IMR-90 (cell line): ENCODE measurements around the gene PEX5L. TPM values are rescaled to one million over a fixed set of nuclear protein-coding genes. Genes with fewer than 3 reads are reported as not detected.

ENCODE experiments used
- ATAC-seq: fragments of 200-7000 bp; cut with Tn5 transposase; 2 replicates; pipeline ENCODE4 v1.9.1; 2020; ENCODE audit warnings: low read depth, mild to moderate bottlenecking, moderate library complexity
- BruUV-seq: library from RNA; stranded (reverse); fragments of 400-500 nt; replicated peaks from 2 replicates; lab custom pipeline; 2021; lab: Mats Ljungman, UMichigan
- CTCF ChIA-PET: fragments of 300-600 bp; formaldehyde crosslinking; extraction: SDS; loops from one replicate; lab custom pipeline; 2021; ENCODE audit warnings: antibody characterized with exemption; lab: Yijun Ruan, JAX
- POLR2A ChIA-PET: fragments of 300-600 bp; sonication (Branson Sonifier 250); formaldehyde crosslinking; loops from one replicate; lab custom pipeline; 2022; ENCODE audit warnings: antibody characterized with exemption; ENCODE audit not compliant: unreplicated experiment; lab: Charles Lee
- DNase-seq: peaks from one replicate; pipeline ENCODE4 v3.0.0; 2013
- H2AFZ ChIP-seq: replicated peaks from 2 replicates; pipeline ENCODE3; 2013; ENCODE audit warnings: low read length, mild to moderate bottlenecking; ENCODE audit not compliant: poor library complexity
- H2AK5ac ChIP-seq: 2 replicates; pipeline ENCODE4 v1.6.1; 2013; ENCODE audit warnings: low read depth, low read length, inconsistent platforms
- H2AK9ac ChIP-seq: replicated peaks from 2 replicates; pipeline ENCODE3; 2013; ENCODE audit warnings: mild to moderate bottlenecking, low read depth, low read length, moderate library complexity; ENCODE audit not compliant: poor library complexity
- H2BK120ac ChIP-seq: 2 replicates; pipeline ENCODE4 v1.6.1; 2013; ENCODE audit warnings: low read depth, low read length, inconsistent platforms
- H2BK15ac ChIP-seq: 3 replicates; pipeline ENCODE4 v1.6.1; 2013; ENCODE audit warnings: low read depth, low read length, inconsistent platforms
- H2BK20ac ChIP-seq: 2 replicates; pipeline ENCODE4 v1.6.1; 2013; ENCODE audit warnings: low read depth, mild to moderate bottlenecking, inconsistent platforms, low read length, moderate library complexity
- H2BK5ac ChIP-seq: 2 replicates; pipeline ENCODE4 v1.6.1; 2013; ENCODE audit warnings: mild to moderate bottlenecking, low read depth, low read length, inconsistent platforms; ENCODE audit not compliant: poor library complexity, severe bottlenecking
- H3K14ac ChIP-seq: replicated peaks from 2 replicates; pipeline ENCODE4 v1.6.1; 2013; ENCODE audit warnings: low read depth, low read length, inconsistent platforms
- H3K18ac ChIP-seq: 2 replicates; pipeline ENCODE4 v1.6.1; 2013; ENCODE audit warnings: low read depth, low read length, control low read depth
- H3K23ac ChIP-seq: 2 replicates; pipeline ENCODE4 v1.6.1; 2013; ENCODE audit warnings: low read depth, low read length, inconsistent platforms
- H3K27ac ChIP-seq: 2 replicates; pipeline ENCODE4 v1.5.1; 2013; ENCODE audit warnings: mild to moderate bottlenecking, control low read depth, low read length; ENCODE audit not compliant: insufficient read depth
- H3K27me3 ChIP-seq: 2 replicates; pipeline ENCODE4 v1.6.1; 2013; ENCODE audit warnings: low read length; ENCODE audit not compliant: control insufficient read depth, insufficient read depth
- H3K36me3 ChIP-seq: 2 replicates; pipeline ENCODE4 v1.6.1; 2013; ENCODE audit warnings: low read length, mixed read lengths; ENCODE audit not compliant: control insufficient read depth, insufficient read depth
- H3K4ac ChIP-seq: 2 replicates; pipeline ENCODE4 v1.6.1; 2013; ENCODE audit warnings: low read depth, low read length, inconsistent platforms
- H3K4me1 ChIP-seq: 2 replicates; pipeline ENCODE4 v1.6.1; 2013; ENCODE audit warnings: low read length, mixed read lengths; ENCODE audit not compliant: control insufficient read depth, insufficient read depth
- H3K4me2 ChIP-seq: 2 replicates; pipeline ENCODE4 v1.6.1; 2013; ENCODE audit warnings: low read depth, mild to moderate bottlenecking, control low read depth, low read length, moderate library complexity
- H3K4me3 ChIP-seq: 2 replicates; pipeline ENCODE4 v1.5.1; 2013; ENCODE audit warnings: low read depth, mild to moderate bottlenecking, control low read depth, low read length, moderate library complexity; ENCODE audit not compliant: insufficient read depth
- H3K56ac ChIP-seq: 2 replicates; pipeline ENCODE4 v1.6.1; 2013; ENCODE audit warnings: low read length, inconsistent platforms; ENCODE audit not compliant: insufficient read depth; ENCODE audit errors: extremely low read depth
- H3K79me1 ChIP-seq, 2 experiments: 2 replicates each; pipeline ENCODE4 v1.6.1; 2013; ENCODE audit warnings: low read length in 2 of 2, inconsistent platforms in 1 of 2, low read depth in 1 of 2
- H3K9ac ChIP-seq: 2 replicates; pipeline ENCODE4 v1.6.1; 2013; ENCODE audit warnings: low read depth, low read length, control low read depth
- H3K9me1 ChIP-seq: 2 replicates; pipeline ENCODE4 v1.6.1; 2013; ENCODE audit warnings: low read length, inconsistent platforms; ENCODE audit not compliant: insufficient read depth
- H3K9me3 ChIP-seq: 2 replicates; pipeline ENCODE4 v1.6.1; 2013; ENCODE audit warnings: low read length; ENCODE audit not compliant: control insufficient read depth, insufficient read depth
- H4K20me1 ChIP-seq: 2 replicates; pipeline ENCODE4 v1.6.1; 2013; ENCODE audit warnings: low read length, inconsistent platforms; ENCODE audit not compliant: insufficient read depth
- H4K5ac ChIP-seq: 2 replicates; pipeline ENCODE4 v1.6.1; 2013; ENCODE audit warnings: mild to moderate bottlenecking, low read depth, low read length, control low read depth
- H4K8ac ChIP-seq, 2 experiments: 2 replicates each; pipeline ENCODE4 v1.6.1; 2013; ENCODE audit warnings: low read depth in 2 of 2, low read length in 2 of 2, control low read depth in 1 of 2, inconsistent platforms in 1 of 2
- H4K91ac ChIP-seq: 2 replicates; pipeline ENCODE4 v1.6.1; 2013; ENCODE audit warnings: low read depth, low read length, inconsistent platforms; ENCODE audit not compliant: insufficient read depth
- BHLHE40 ChIP-seq: fragments of 150-350 bp; IDR thresholded peaks from 2 replicates; pipeline ENCODE4 v1.6.1; 2016; ENCODE audit warnings: mild to moderate bottlenecking, low read depth, low read length
- CEBPB ChIP-seq: IDR thresholded peaks from 2 replicates; pipeline ENCODE4 v1.6.1; 2012; ENCODE audit warnings: low read depth, low read length, improper control_type of control experiment
- CHD1 ChIP-seq: IDR thresholded peaks from 2 replicates; pipeline ENCODE4 v1.6.1; 2012; ENCODE audit warnings: low read depth, low read length, improper control_type of control experiment
- FOS ChIP-seq: fragments of 150-350 bp; IDR thresholded peaks from 2 replicates; pipeline ENCODE4 v1.6.1; 2016; ENCODE audit warnings: low read depth, low read length
- MAFK ChIP-seq: IDR thresholded peaks from 2 replicates; pipeline ENCODE4 v1.6.1; 2012; ENCODE audit warnings: low read depth, low read length, improper control_type of control experiment
- MAZ ChIP-seq: IDR thresholded peaks from 2 replicates; pipeline ENCODE4 v1.6.1; 2012; ENCODE audit warnings: low read depth, mild to moderate bottlenecking, low read length, improper control_type of control experiment, moderate library complexity, borderline replicate concordance
- NFE2L2 ChIP-seq: fragments of 150-350 bp; IDR thresholded peaks from 2 replicates; pipeline ENCODE4 v1.6.1; 2016; ENCODE audit warnings: low read depth, mild to moderate bottlenecking, low read length
- POLR2A ChIP-seq: IDR thresholded peaks from 2 replicates; pipeline ENCODE4 v1.6.1; 2012; ENCODE audit warnings: mild to moderate bottlenecking, low read depth, low read length
- RAD21 ChIP-seq: IDR thresholded peaks from 2 replicates; pipeline ENCODE4 v1.6.1; 2012; ENCODE audit warnings: low read length, improper control_type of control experiment
- RCOR1 ChIP-seq: IDR thresholded peaks from 2 replicates; pipeline ENCODE4 v1.6.1; 2012; ENCODE audit warnings: mild to moderate bottlenecking, low read length, improper control_type of control experiment; ENCODE audit not compliant: insufficient replicate concordance
- RFX5 ChIP-seq: IDR thresholded peaks from 2 replicates; pipeline ENCODE4 v1.8.0; 2012; ENCODE audit warnings: low read depth, mild to moderate bottlenecking, low read length, moderate library complexity
- SMC3 ChIP-seq: fragments of 150-350 bp; IDR thresholded peaks from 2 replicates; pipeline ENCODE4 v1.6.1; 2016; ENCODE audit warnings: low read depth, mild to moderate bottlenecking, antibody characterized with exemption, low read length, moderate library complexity
- WGBS, 2 experiments: methylation state at CpG; one replicate each; pipeline versions ENCODE4 v1.1.5 to v1.1.7; 2013; ENCODE audit warnings: missing lambda C conversion rate in 2 of 2; ENCODE audit not compliant: insufficient read length in 1 of 2; ENCODE audit errors: extremely low coverage in 2 of 2; 5-methylcytosine and 5-hydroxymethylcytosine counted together
- dilution Hi-C: fragments of 300-500 bp; cut with HindIII; formaldehyde crosslinking; loops from one replicate; pipeline ENCODE4 v1.14.3; 2018; ENCODE audit warnings: low sequenced_read_pairs; ENCODE audit not compliant: unreplicated experiment
- in situ Hi-C: fragments of 300-500 bp; cut with MboI; formaldehyde crosslinking; loops from 3 replicates; pipeline ENCODE4 v1.14.3; 2019; ENCODE audit warnings: low sequenced_read_pairs, inconsistent platforms, mixed read lengths
- intact Hi-C: fragments of 100-400 bp; cut with micrococcal nuclease; formaldehyde crosslinking; loops from 2 replicates; pipeline ENCODE4 v1.10.0; 2022
- polyA plus RNA-seq, 3 experiments: library from polyadenylated mRNA; depleted of rRNA; stranded (reverse); fragments of >200 nt; gene quantifications; 2 replicates each; pipeline ENCODE4 v1.2.3, GENCODE V29; 2012; ENCODE audit warnings: low replicate concordance in 1 of 3
- total RNA-seq: library from RNA; depleted of rRNA; stranded (reverse); fragments of >200 nt; gene quantifications from 2 replicates; pipeline ENCODE4 v1.2.3, GENCODE V29; 2012
- TF ChIP-seq, protein P1 (sequence below): fragments of 150-350 bp; IDR thresholded peaks from 2 replicates; pipeline ENCODE4 v1.6.1; 2016; ENCODE audit warnings: low read depth, mild to moderate bottlenecking, low read length, moderate library complexity, borderline replicate concordance
- TF ChIP-seq, protein P2 (sequence below): fragments of 150-350 bp; IDR thresholded peaks from 2 replicates; pipeline ENCODE4 v1.6.1; 2017; ENCODE audit warnings: mild to moderate bottlenecking, antibody characterized with exemption, low read length, low read depth
- TF ChIP-seq, protein P3 (sequence below): conservative IDR thresholded peaks from 2 replicates; pipeline ENCODE4 v1.5.1; 2012; ENCODE audit warnings: mild to moderate bottlenecking, low read depth, low read length, improper control_type of control experiment

PEX5L gene
- total and polyA plus RNA-seq, 2 of the 4 experiments (the other 2 are of a cell fraction), result not detected

DNA sequence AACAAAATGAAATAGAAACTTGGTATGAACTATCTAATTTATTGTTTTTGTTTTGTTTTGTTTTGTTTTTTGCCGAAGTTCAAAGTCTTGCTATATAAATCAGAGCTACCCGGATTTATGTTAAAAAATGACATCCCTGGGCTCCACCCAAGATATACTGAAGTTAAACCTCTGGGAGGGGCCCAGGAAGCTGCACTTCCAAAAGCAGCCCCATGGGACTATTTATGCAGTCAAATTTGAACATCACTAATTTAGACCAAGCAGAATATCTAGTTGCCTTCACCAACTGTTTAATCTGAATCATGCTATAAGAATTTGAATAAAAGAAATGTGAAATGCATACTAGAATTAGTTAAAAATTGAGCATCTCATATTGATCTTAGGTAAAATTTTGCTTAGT, 32.2 kb downstream of the PEX5L start:
- no peak overlapping the region for H4K8ac ChIP-seq
- H3K79me1 ChIP-seq, result no peaks in the 10 kb centered on the region
- dilution Hi-C loops (no loop called here), in situ Hi-C loops (no loop called here), intact Hi-C loops (no loop called here)
- no peak for ATAC-seq
- no peak overlapping the region for H2BK15ac ChIP-seq
- H3K27ac ChIP-seq, result no peak overlapping the region
- no CpG with 5 or more reads among the region's 2 CpGs for WGBS, 2 experiments
- H3K56ac ChIP-seq, result no peak overlapping the region; the same call in 1 of the 2 replicates
- H3K4ac ChIP-seq, result no peak overlapping the region
- no peak overlapping the region for H2BK5ac ChIP-seq
- ChIA-PET CTCF (no interaction called here), POLR2A (no interaction called here)
- no peak overlapping the region for H2BK120ac ChIP-seq
- DNase-seq, result no peak
- no peak overlapping the region for H2AK5ac ChIP-seq
- H3K23ac ChIP-seq, result no peak overlapping the region
- no peaks in the 10 kb centered on the region for H3K4me1 ChIP-seq
- no peak overlapping the region for H3K18ac ChIP-seq
- no peaks in the 10 kb centered on the region for H3K36me3 ChIP-seq
- no peak overlapping the region for H4K5ac ChIP-seq
- no peaks in the 10 kb centered on the region for H3K9me1 ChIP-seq
- H3K4me2 ChIP-seq, result no peak overlapping the region
- BruUV-seq, result no TSS peak
- no peak overlapping the region for H3K14ac ChIP-seq
- H3K9me3 ChIP-seq, result 0 out of 2 replicates have a peak, but pooled peaks cover 4% of the 10 kb centered on the region
- H2AK9ac ChIP-seq, result no peak overlapping the region
- no peak overlapping the region for H2AFZ ChIP-seq
- no peak overlapping the region for H3K9ac ChIP-seq
- H2BK20ac ChIP-seq, result no peak overlapping the region
- H3K27me3 ChIP-seq, result no peaks in the 10 kb centered on the region
- H4K91ac ChIP-seq, result no peak overlapping the region
- H4K20me1 ChIP-seq, result no peaks in the 10 kb centered on the region
- TF ChIP-seq, protein P1, sequence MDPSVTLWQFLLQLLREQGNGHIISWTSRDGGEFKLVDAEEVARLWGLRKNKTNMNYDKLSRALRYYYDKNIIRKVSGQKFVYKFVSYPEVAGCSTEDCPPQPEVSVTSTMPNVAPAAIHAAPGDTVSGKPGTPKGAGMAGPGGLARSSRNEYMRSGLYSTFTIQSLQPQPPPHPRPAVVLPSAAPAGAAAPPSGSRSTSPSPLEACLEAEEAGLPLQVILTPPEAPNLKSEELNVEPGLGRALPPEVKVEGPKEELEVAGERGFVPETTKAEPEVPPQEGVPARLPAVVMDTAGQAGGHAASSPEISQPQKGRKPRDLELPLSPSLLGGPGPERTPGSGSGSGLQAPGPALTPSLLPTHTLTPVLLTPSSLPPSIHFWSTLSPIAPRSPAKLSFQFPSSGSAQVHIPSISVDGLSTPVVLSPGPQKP, result no peak
- no peak for TF ChIP-seq RFX5
- TF ChIP-seq, protein P2, sequence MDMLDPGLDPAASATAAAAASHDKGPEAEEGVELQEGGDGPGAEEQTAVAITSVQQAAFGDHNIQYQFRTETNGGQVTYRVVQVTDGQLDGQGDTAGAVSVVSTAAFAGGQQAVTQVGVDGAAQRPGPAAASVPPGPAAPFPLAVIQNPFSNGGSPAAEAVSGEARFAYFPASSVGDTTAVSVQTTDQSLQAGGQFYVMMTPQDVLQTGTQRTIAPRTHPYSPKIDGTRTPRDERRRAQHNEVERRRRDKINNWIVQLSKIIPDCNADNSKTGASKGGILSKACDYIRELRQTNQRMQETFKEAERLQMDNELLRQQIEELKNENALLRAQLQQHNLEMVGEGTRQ, result no peak
- TF ChIP-seq POLR2A, result no peak
- no peak for TF ChIP-seq CHD1
- TF ChIP-seq, protein P3, sequence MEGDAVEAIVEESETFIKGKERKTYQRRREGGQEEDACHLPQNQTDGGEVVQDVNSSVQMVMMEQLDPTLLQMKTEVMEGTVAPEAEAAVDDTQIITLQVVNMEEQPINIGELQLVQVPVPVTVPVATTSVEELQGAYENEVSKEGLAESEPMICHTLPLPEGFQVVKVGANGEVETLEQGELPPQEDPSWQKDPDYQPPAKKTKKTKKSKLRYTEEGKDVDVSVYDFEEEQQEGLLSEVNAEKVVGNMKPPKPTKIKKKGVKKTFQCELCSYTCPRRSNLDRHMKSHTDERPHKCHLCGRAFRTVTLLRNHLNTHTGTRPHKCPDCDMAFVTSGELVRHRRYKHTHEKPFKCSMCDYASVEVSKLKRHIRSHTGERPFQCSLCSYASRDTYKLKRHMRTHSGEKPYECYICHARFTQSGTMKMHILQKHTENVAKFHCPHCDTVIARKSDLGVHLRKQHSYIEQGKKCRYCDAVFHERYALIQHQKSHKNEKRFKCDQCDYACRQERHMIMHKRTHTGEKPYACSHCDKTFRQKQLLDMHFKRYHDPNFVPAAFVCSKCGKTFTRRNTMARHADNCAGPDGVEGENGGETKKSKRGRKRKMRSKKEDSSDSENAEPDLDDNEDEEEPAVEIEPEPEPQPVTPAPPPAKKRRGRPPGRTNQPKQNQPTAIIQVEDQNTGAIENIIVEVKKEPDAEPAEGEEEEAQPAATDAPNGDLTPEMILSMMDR, result no peak
- no peak for TF ChIP-seq MAFK
- no peak for TF ChIP-seq SMC3
- TF ChIP-seq FOS, result no peak
- no peak for TF ChIP-seq RAD21
- no peak for TF ChIP-seq CEBPB
- TF ChIP-seq NFE2L2, result no peak
- TF ChIP-seq BHLHE40, result no peak
- no peak for TF ChIP-seq MAZ
- TF ChIP-seq RCOR1, result no peak
- no peak overlapping the region for H3K4me3 ChIP-seq
